ENCODE measurements around the gene PDE8A.

DNA sequence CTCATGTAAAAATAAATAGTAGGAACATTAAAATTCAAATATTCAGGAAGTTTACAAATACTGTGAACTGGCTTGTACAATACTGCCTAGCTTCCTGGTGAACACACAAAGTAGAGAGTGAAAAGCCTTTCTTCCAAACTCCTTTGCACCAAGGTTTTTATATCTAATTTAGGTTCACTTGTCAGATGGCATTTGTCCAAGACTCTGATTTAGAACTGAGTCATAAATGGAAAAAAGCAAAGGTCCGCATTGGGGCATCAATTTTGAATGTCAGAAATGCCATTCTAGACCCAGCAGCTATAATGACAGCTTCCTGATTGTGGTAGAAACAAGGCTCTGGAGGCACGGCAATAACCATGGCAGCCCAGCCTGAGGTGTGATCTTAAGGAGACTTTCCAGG lies 160.7 kb downstream of the PDE8A start:
- TF ChIP-seq POLR2A (IDR thresholded peaks at IDR 0.05): no peak
- TF ChIP-seq, protein P1, sequence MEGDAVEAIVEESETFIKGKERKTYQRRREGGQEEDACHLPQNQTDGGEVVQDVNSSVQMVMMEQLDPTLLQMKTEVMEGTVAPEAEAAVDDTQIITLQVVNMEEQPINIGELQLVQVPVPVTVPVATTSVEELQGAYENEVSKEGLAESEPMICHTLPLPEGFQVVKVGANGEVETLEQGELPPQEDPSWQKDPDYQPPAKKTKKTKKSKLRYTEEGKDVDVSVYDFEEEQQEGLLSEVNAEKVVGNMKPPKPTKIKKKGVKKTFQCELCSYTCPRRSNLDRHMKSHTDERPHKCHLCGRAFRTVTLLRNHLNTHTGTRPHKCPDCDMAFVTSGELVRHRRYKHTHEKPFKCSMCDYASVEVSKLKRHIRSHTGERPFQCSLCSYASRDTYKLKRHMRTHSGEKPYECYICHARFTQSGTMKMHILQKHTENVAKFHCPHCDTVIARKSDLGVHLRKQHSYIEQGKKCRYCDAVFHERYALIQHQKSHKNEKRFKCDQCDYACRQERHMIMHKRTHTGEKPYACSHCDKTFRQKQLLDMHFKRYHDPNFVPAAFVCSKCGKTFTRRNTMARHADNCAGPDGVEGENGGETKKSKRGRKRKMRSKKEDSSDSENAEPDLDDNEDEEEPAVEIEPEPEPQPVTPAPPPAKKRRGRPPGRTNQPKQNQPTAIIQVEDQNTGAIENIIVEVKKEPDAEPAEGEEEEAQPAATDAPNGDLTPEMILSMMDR (IDR thresholded peaks at IDR 0.05): no peak
